OCI-LY3 (cell line): ENCODE results near the gene TPSD1.

ENCODE experiments used
- EZH2phosphoT487 ChIP-seq: fragments of 200-600 bp; shearing (Covaris generic); IDR thresholded peaks from 2 replicates; pipeline ENCODE4 v1.6.1; 2018; ENCODE audit warnings: antibody characterized with exemption, mixed run types, low read depth
- TF ChIP-seq, protein P1 (sequence below): fragments of 200-600, 300-600 bp; sonication (generic); IDR thresholded peaks from 2 replicates; pipeline ENCODE4 v1.5.1; 2014; ENCODE audit warnings: antibody characterized with exemption, low read length, low read depth

DNA sequence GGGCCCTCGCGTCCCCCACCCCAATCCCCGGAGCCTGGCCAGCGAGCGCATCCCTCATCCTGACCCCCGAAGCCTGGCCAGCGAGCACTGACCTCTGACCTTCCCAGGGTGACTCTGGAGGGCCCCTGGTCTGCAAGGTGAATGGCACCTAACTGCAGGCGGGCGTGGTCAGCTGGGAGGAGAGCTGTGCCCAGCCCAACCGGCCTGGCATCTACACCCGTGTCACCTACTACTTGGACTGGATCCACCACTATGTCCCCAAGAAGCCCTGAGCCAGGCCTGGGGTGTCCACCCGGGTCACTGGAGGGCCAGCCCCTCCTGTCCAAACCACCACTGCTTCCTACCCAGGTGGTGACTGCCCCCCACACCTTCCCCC lies 2.3 kb downstream of the TPSD1 start:
- TF ChIP-seq, protein P1, sequence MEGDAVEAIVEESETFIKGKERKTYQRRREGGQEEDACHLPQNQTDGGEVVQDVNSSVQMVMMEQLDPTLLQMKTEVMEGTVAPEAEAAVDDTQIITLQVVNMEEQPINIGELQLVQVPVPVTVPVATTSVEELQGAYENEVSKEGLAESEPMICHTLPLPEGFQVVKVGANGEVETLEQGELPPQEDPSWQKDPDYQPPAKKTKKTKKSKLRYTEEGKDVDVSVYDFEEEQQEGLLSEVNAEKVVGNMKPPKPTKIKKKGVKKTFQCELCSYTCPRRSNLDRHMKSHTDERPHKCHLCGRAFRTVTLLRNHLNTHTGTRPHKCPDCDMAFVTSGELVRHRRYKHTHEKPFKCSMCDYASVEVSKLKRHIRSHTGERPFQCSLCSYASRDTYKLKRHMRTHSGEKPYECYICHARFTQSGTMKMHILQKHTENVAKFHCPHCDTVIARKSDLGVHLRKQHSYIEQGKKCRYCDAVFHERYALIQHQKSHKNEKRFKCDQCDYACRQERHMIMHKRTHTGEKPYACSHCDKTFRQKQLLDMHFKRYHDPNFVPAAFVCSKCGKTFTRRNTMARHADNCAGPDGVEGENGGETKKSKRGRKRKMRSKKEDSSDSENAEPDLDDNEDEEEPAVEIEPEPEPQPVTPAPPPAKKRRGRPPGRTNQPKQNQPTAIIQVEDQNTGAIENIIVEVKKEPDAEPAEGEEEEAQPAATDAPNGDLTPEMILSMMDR: no peak
- no peak for TF ChIP-seq EZH2phosphoT487
